ENCODE measurements around the gene TMEM63C.

TMEM63C gene

GRCh38 chr14:77268989-77269600, 87.5 kb downstream of the TMEM63C start:
- H3K79me2 ChIP-seq (ENCODE audit: insufficient read depth, low read length): no peaks in the 10 kb centered on the region
- no peak overlapping the region for H3K9ac ChIP-seq (ENCODE audit: low read length)
- TF ChIP-seq EZH2phosphoT487 (conservative IDR thresholded peaks at IDR 0.05; ENCODE audit: low read length) (no peak), CTCF (IDR thresholded peaks at IDR 0.05; ENCODE audit: insufficient read depth, low read length, poor library complexity, severe bottlenecking) (no peak)
- no peaks in the 10 kb centered on the region for H3K9me3 ChIP-seq (ENCODE audit: insufficient read depth, low read length)
- no peaks in the 10 kb centered on the region for H3K9me2 ChIP-seq (replicated peaks; ENCODE audit: insufficient read depth, low read length)
- no peaks in the 10 kb centered on the region for H4K20me1 ChIP-seq (ENCODE audit: low read depth, low read length)
- H2AFZ ChIP-seq (ENCODE audit: low read depth, low read length, severe bottlenecking): no peak overlapping the region
- H3K36me3 ChIP-seq (ENCODE audit: low read length): no peaks in the 10 kb centered on the region
- no peaks in the 10 kb centered on the region for H3K27me3 ChIP-seq (ENCODE audit: low read length)
- H3K27ac ChIP-seq (ENCODE audit: low read depth, low read length): no peak overlapping the region
- no peak overlapping the region for H3K4me3 ChIP-seq (ENCODE audit: insufficient read depth, low read length, poor library complexity, severe bottlenecking)
- H3K4me2 ChIP-seq (ENCODE audit: low read depth, low read length, poor library complexity, severe bottlenecking): no peak overlapping the region
- no peaks in the 10 kb centered on the region for H3F3A ChIP-seq (ENCODE audit: insufficient read depth)

GRCh38 chr14:77270361-77271112, 88.9 kb downstream of the TMEM63C start:
- H3K4me2 ChIP-seq (ENCODE audit: low read depth, low read length, poor library complexity, severe bottlenecking): no peak overlapping the region
- H3K9me2 ChIP-seq (replicated peaks; ENCODE audit: insufficient read depth, low read length): no peaks in the 10 kb centered on the region
- H3K79me2 ChIP-seq (ENCODE audit: insufficient read depth, low read length): no peaks in the 10 kb centered on the region
- no peak overlapping the region for H3K27ac ChIP-seq (ENCODE audit: low read depth, low read length)
- H3K9ac ChIP-seq (ENCODE audit: low read length): no peak overlapping the region
- H4K20me1 ChIP-seq (ENCODE audit: low read depth, low read length): no peaks in the 10 kb centered on the region
- TF ChIP-seq CTCF (IDR thresholded peaks at IDR 0.05; ENCODE audit: insufficient read depth, low read length, poor library complexity, severe bottlenecking) (no peak), EZH2phosphoT487 (conservative IDR thresholded peaks at IDR 0.05; ENCODE audit: low read length) (no peak)
- H3K27me3 ChIP-seq (ENCODE audit: low read length): no peaks in the 10 kb centered on the region
- H3K9me3 ChIP-seq (ENCODE audit: insufficient read depth, low read length): no peaks in the 10 kb centered on the region
- no peaks in the 10 kb centered on the region for H3K36me3 ChIP-seq (ENCODE audit: low read length)
- no peak overlapping the region for H3K4me3 ChIP-seq (ENCODE audit: insufficient read depth, low read length, poor library complexity, severe bottlenecking)
- H2AFZ ChIP-seq (ENCODE audit: low read depth, low read length, severe bottlenecking): no peak overlapping the region
- no peaks in the 10 kb centered on the region for H3F3A ChIP-seq (ENCODE audit: insufficient read depth)

GRCh38 chr14:77271113-77271710, 89.6 kb downstream of the TMEM63C start, which contains the start of gene NGB:
NGB (minus strand) TSS chr14:77271206; CDS start chr14:77270937, 269 bp downstream.
- H3F3A ChIP-seq (ENCODE audit: insufficient read depth): no peaks in the 10 kb centered on the region
- no peaks in the 10 kb centered on the region for H3K27me3 ChIP-seq (ENCODE audit: low read length)
- TF ChIP-seq CTCF (IDR thresholded peaks at IDR 0.05; ENCODE audit: insufficient read depth, low read length, poor library complexity, severe bottlenecking) (no peak), EZH2phosphoT487 (conservative IDR thresholded peaks at IDR 0.05; ENCODE audit: low read length) (no peak)
- H3K79me2 ChIP-seq (ENCODE audit: insufficient read depth, low read length): no peaks in the 10 kb centered on the region
- no peaks in the 10 kb centered on the region for H3K36me3 ChIP-seq (ENCODE audit: low read length)
- H3K4me3 ChIP-seq (ENCODE audit: insufficient read depth, low read length, poor library complexity, severe bottlenecking): no peak within 1 kb of the TSS
- H3K9me2 ChIP-seq (replicated peaks; ENCODE audit: insufficient read depth, low read length): no peaks in the 10 kb centered on the region
- H2AFZ ChIP-seq (ENCODE audit: low read depth, low read length, severe bottlenecking): no peak within 1 kb of the TSS
- H3K4me2 ChIP-seq (ENCODE audit: low read depth, low read length, poor library complexity, severe bottlenecking): no peak within 1 kb of the TSS
- no peaks in the 10 kb centered on the region for H3K9me3 ChIP-seq (ENCODE audit: insufficient read depth, low read length)
- H3K27ac ChIP-seq (ENCODE audit: low read depth, low read length): no peak within 1 kb of the TSS
- no peak within 1 kb of the TSS for H3K9ac ChIP-seq (ENCODE audit: low read length)
- H4K20me1 ChIP-seq (ENCODE audit: low read depth, low read length): no peaks in the 10 kb centered on the region
